Psoas muscle (tissue), 8 donors: ENCODE measurements around the gene P2RX5. TPM values are rescaled to one million over a fixed set of nuclear protein-coding genes. Genes with fewer than 3 reads are reported as not detected.

Experiments
- ATAC-seq, 4 donors: fragments of 200-7000 bp; cut with Tn5 transposase; one replicate each; pipeline ENCODE4 v1.9.1; 2020; ENCODE audit warnings: moderate library complexity in 3 of 4, mild to moderate bottlenecking in 2 of 4
- DNase-seq, 2 donors: peaks; one replicate each; pipeline ENCODE4 v3.0.0-alpha.2; 2020
- H3K27ac ChIP-seq: fragments of 200-600 bp; one replicate; pipeline ENCODE4 v1.8.0; 2022
- H3K27me3 ChIP-seq, 3 donors: fragments of 200-600 bp in 1 of 3; one replicate each; pipeline versions ENCODE4 v1.6.1 to v1.8.0; 2013 to 2022; ENCODE audit warnings: low read length in 2 of 3, mild to moderate bottlenecking in 2 of 3, moderate library complexity in 1 of 3; ENCODE audit not compliant: insufficient read depth in 3 of 3
- H3K36me3 ChIP-seq, 2 donors: fragments of 200-600 bp in 1 of 2; one replicate each; pipeline versions ENCODE4 v1.6.1 to v1.8.0; 2013 to 2022; ENCODE audit warnings: low read depth in 1 of 2, mild to moderate bottlenecking in 1 of 2, moderate library complexity in 1 of 2; ENCODE audit not compliant: insufficient read depth in 1 of 2
- H3K4me1 ChIP-seq: fragments of 200-600 bp; one replicate; pipeline ENCODE4 v1.8.0; 2022
- H3K4me3 ChIP-seq: fragments of 200-600 bp; one replicate; pipeline ENCODE4 v1.8.0; 2022; ENCODE audit warnings: mild to moderate bottlenecking
- H3K9me3 ChIP-seq: fragments of 200-600 bp; one replicate; pipeline ENCODE4 v1.8.0; 2022
- WGBS, 3 donors: extraction: QIAGEN DNeasy Blood & Tissue Kit; methylation state at CpG; one replicate each; pipeline versions ENCODE4 v1.1.6 to v1.1.7; 2013; 5-methylcytosine and 5-hydroxymethylcytosine counted together
- intact Hi-C, 2 donors: fragments of 100-400 bp; cut with DNase I; formaldehyde crosslinking; loops; one replicate each; pipeline versions ENCODE4 v1.11.0 to v1.14.2; 2022
- polyA plus RNA-seq, 3 donors: library from polyadenylated mRNA; stranded (reverse); fragments of 200-250 nt; gene quantifications; one replicate each; pipeline ENCODE4 v1.2.3, GENCODE V29; 2013
- total RNA-seq, 4 donors: library from RNA; stranded (reverse); fragmentation: NEBNext Ultra II Directional in 2 of 4; extraction: Animal tissue kit (Norgen Biotek cat#: 25700) in 2 of 4; gene quantifications; one replicate each; pipeline versions ENCODE4 v1.2.1 to v1.2.4, GENCODE V29; 2021 to 2023
- TF ChIP-seq, protein P1 (sequence below): fragments of 200-600 bp; IDR thresholded peaks from one replicate; pipeline ENCODE4 v1.8.0; 2022; ENCODE audit warnings: antibody characterized with exemption
- donor health status: healthy with polysubstance abuse.
- donor health status: DM: no; HTN: no; CAD: no; lungs with moderate emphysema.
- donor health status: Bipolar disorder and iron deficiency.
- donor health status: healthy.
- donor health status: DM: yes; HTN: yes; CAD: no.
- donor health status: DM: no; HTN: no; CAD: no.
- donor health status: DM: no; HTN: no; CAD: no.
- donor health status: DM: yes; HTN: yes; CAD: no.

P2RX5 gene
- total and polyA plus RNA-seq, 7 donors = 15.5 to 138 (median 30.8) TPM

DNA sequence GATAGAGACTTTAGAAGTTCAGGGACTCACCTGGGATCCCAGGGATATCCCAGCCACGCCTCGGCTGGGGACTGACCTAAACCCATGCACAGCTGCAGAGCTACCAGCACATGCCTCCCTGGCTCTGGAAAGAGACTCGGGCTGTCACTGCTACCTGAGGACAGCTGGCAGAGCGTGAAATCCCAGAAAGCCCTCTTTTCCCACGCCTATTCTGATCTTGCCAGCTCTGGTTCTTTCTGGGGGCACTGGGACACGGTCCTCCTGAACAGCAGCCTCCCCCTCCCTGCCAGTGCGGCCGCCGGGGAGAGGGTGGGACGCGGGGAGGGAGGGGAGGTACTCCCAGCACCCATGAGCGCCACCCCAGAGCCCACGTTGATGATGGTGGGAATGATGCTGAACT is 10.8 kb downstream of the P2RX5 start:
- no peaks in the 10 kb centered on the region for H3K27me3 ChIP-seq
- ATAC-seq (no peak), DNase-seq (no peak)
- H3K9me3 ChIP-seq = no peaks in the 10 kb centered on the region
- intact Hi-C loops = no loop called here
- H3K27ac ChIP-seq = no peak overlapping the region
- peaks cover 0 to 23% of the 10 kb centered on the region in 2 donors for H3K36me3 ChIP-seq
- H3K4me1 ChIP-seq = no peaks in the 10 kb centered on the region
- 54 to 61% (median 59%) methylated on average over 10 to 13 of the region's 13 CpGs for WGBS, 3 donors
- no peak overlapping the region for H3K4me3 ChIP-seq
- TF ChIP-seq, protein P1, sequence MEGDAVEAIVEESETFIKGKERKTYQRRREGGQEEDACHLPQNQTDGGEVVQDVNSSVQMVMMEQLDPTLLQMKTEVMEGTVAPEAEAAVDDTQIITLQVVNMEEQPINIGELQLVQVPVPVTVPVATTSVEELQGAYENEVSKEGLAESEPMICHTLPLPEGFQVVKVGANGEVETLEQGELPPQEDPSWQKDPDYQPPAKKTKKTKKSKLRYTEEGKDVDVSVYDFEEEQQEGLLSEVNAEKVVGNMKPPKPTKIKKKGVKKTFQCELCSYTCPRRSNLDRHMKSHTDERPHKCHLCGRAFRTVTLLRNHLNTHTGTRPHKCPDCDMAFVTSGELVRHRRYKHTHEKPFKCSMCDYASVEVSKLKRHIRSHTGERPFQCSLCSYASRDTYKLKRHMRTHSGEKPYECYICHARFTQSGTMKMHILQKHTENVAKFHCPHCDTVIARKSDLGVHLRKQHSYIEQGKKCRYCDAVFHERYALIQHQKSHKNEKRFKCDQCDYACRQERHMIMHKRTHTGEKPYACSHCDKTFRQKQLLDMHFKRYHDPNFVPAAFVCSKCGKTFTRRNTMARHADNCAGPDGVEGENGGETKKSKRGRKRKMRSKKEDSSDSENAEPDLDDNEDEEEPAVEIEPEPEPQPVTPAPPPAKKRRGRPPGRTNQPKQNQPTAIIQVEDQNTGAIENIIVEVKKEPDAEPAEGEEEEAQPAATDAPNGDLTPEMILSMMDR = no peak

DNA sequence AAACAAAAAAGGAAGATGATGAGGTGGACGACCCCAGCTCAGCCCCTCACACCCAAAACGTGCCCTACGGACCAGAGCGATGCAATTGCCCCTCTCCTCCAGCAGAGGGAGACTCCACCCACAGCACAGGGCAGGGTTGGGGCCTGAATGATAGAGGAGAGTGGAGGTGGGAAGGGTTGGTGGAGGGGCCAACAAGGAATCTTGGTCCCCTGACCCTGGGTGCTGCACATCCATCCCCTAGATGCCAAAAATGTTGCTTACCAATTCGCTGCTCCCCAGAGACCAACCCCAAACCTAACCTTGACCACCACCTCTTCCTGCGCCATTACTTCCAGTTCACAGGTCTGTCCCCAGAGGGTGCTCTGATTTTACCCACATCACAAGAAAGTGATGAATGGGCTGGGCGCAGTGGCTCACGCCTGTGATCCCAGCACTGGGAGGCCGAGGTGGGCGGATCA is 12.9 kb downstream of the P2RX5 start:
- ATAC-seq = peak; percentile 82 to 93 (median 88)
- TF ChIP-seq, protein P1 = peak; percentile 87
- H3K27ac ChIP-seq = no peak overlapping the region
- no peaks in the 10 kb centered on the region for H3K27me3 ChIP-seq
- no peaks in the 10 kb centered on the region for H3K4me1 ChIP-seq
- intact Hi-C loops = loop anchor here (5.0 kb wide), 3 partner anchors 39 to 134 kb away; partner anchors contain the start of gene HASPIN (in 1 of the 2)
- peaks cover 0 to 14% of the 10 kb centered on the region in 2 donors for H3K36me3 ChIP-seq
- 40 to 44% (median 42%) methylated on average over 10 of the region's 10 CpGs for WGBS, 3 donors
- H3K4me3 ChIP-seq = no peak overlapping the region
- H3K9me3 ChIP-seq = no peaks in the 10 kb centered on the region
- no peak for DNase-seq

DNA sequence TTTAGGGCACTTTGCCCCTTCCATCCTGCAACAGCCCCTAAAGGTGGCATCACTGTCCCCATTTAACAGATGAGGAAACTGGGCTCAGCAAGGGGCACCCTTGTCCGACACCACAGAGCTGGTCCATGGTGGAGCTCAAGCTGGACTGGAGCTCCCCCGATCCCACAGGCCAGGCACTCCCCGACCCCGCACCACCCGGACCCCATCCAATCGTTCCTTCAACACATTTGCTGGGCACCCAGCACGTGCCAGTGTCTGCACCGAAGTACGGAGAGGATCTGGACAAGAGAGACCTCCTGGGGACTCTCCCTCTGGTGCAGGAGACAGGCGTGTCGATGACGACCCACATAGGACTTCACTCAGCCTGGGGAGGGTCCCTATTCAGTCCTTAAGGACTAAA is 13.9 kb downstream of the P2RX5 start:
- Histone ChIP-seq H3K9me3 (no peaks in the 10 kb centered on the region), H3K4me1 (no peaks in the 10 kb centered on the region), H3K27ac (no peak overlapping the region), H3K27me3 (no peaks in the 10 kb centered on the region), H3K36me3 (peaks cover 0 to 18% of the 10 kb centered on the region in 2 donors), H3K4me3 (no peak overlapping the region)
- TF ChIP-seq, protein P1 = no peak
- ATAC-seq (no peak), DNase-seq (no peak)
- WGBS, 3 donors = 87 to 91% (median 88%) methylated on average over 12 of the region's 12 CpGs
- intact Hi-C loops = loop anchor here (5.0 kb wide), 3 partner anchors 40 to 135 kb away; partner anchors contain the start of gene HASPIN (in 1 of the 2)

DNA sequence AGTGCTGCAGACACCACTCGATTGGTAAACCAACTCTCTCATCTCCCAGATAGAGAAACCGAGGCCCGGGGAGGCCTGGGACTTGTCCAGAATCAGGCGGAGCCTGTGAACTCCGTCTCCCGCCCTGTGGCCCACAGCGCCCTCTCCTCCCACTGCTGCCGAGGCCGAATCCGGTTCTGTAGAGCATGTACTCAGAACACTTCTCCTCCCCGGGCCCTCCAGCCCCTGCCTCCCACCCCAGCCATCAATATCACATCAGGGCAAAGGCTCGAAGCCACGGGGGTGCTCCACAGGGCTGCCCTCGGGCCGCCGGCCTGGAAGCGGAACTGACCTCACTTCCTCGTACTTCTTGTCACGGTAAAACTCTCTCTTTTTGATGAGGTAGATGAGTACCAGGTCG is 14.4 kb downstream of the P2RX5 start:
- 80 to 83% (median 81%) methylated on average over 20 of the region's 20 CpGs for WGBS, 3 donors
- H3K4me3 ChIP-seq = no peak overlapping the region
- H3K27me3 ChIP-seq = no peaks in the 10 kb centered on the region
- intact Hi-C loops = loop anchor here (5.0 kb wide), 3 partner anchors 41 to 136 kb away; partner anchors contain the start of gene HASPIN (in 1 of the 2)
- peaks cover 0 to 21% of the 10 kb centered on the region in 2 donors for H3K36me3 ChIP-seq
- DNase-seq = no peak
- no peaks in the 10 kb centered on the region for H3K9me3 ChIP-seq
- H3K27ac ChIP-seq = no peak overlapping the region
- H3K4me1 ChIP-seq = no peaks in the 10 kb centered on the region
- TF ChIP-seq, protein P1 = no peak
- ATAC-seq = no peak

DNA sequence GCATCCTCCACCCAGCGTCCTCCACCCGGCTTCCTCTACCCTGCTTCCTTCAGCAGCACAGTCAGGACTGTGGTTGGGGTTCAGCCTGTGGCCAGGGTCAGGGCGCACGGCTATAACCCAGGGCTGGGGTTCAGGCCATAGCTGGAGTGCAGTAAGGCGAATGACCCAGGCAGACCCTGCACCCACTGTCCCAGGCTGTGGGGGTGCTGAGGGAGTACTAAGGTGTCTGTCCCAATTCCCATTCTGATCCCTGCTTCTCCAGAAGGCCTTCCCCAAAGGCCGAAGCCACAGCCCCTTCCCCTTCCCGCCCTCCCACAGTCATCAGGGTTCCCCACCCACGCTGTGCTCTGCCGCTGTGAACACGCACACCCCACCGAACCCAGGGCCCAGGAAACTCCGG is 14.9 kb downstream of the P2RX5 start:
- 84 to 91% (median 87%) methylated on average over 12 of the region's 12 CpGs for WGBS, 3 donors
- Histone ChIP-seq H3K4me3 (no peak overlapping the region), H3K9me3 (no peaks in the 10 kb centered on the region), H3K27me3 (no peaks in the 10 kb centered on the region), H3K36me3 (peaks cover 0 to 21% of the 10 kb centered on the region in 2 donors), H3K27ac (no peak overlapping the region), H3K4me1 (no peaks in the 10 kb centered on the region)
- TF ChIP-seq, protein P1 = no peak
- ATAC-seq (no peak), DNase-seq (no peak)
- intact Hi-C loops = loop anchor here (5.0 kb wide), 3 partner anchors 41 to 136 kb away; partner anchors contain the start of gene HASPIN (in 1 of the 2)
